Activated naive CD8-positive, alpha-beta T cell (primary cell): ENCODE data around the gene PLCG2.
"Not testable (repeated sequence)": the region's sequence is repeated elsewhere in the genome, so short reads cannot be mapped to it uniquely, and the experiment has no call there.

ENCODE experiments used
- H3K27ac Mint-ChIP-seq: one replicate; pipeline ENCODE4 v1.8.0; 2021; ENCODE audit warnings: mixed read lengths
- H3K27me3 Mint-ChIP-seq: one replicate; pipeline ENCODE4 v1.8.0; 2021; ENCODE audit warnings: mixed read lengths
- H3K36me3 Mint-ChIP-seq: one replicate; pipeline ENCODE4 v1.8.0; 2021; ENCODE audit warnings: mixed read lengths
- H3K4me1 Mint-ChIP-seq: one replicate; pipeline ENCODE4 v1.8.0; 2021; ENCODE audit warnings: low read depth, mixed read lengths
- H3K4me3 Mint-ChIP-seq: one replicate; pipeline ENCODE4 v1.8.0; 2021; ENCODE audit warnings: mild to moderate bottlenecking, mixed read lengths
- H3K9me3 Mint-ChIP-seq: one replicate; pipeline ENCODE4 v1.8.0; 2021; ENCODE audit warnings: low read depth, mixed read lengths

PLCG2 gene

GRCh38 chr16:81795193-81795592, 16.1 kb downstream of the PLCG2 start:
- Mint-ChIP-seq H3K36me3 (no peaks in the 10 kb centered on the region), H3K27me3 (no peaks in the 10 kb centered on the region), H3K4me1 (peaks cover 8% of the 10 kb centered on the region), H3K27ac (no peak overlapping the region), H3K9me3 (no peaks in the 10 kb centered on the region), H3K4me3 (no peak overlapping the region)

- no peaks in the 10 kb centered on the region for H3K36me3 Mint-ChIP-seq
- H3K27me3 Mint-ChIP-seq, result no peaks in the 10 kb centered on the region
- no peak overlapping the region for H3K27ac Mint-ChIP-seq
- H3K4me3 Mint-ChIP-seq, result no peak overlapping the region
- H3K9me3 Mint-ChIP-seq, result no peaks in the 10 kb centered on the region
- peaks cover 8% of the 10 kb centered on the region for H3K4me1 Mint-ChIP-seq
Measured at GRCh38 chr16:81796035-81796434, 16.9 kb downstream of the PLCG2 start.

- peaks cover 8% of the 10 kb centered on the region for H3K4me1 Mint-ChIP-seq
- no peaks in the 10 kb centered on the region for H3K27me3 Mint-ChIP-seq
- no peaks in the 10 kb centered on the region for H3K36me3 Mint-ChIP-seq
- H3K9me3 Mint-ChIP-seq, result no peaks in the 10 kb centered on the region
- H3K4me3 Mint-ChIP-seq, result no peak overlapping the region
- H3K27ac Mint-ChIP-seq, result no peak overlapping the region
Measured at GRCh38 chr16:81796583-81797346, 17.7 kb downstream of the PLCG2 start.

GRCh38 chr16:81797443-81797842, 18.4 kb downstream of the PLCG2 start:
- no peaks in the 10 kb centered on the region for H3K9me3 Mint-ChIP-seq
- H3K36me3 Mint-ChIP-seq, result no peaks in the 10 kb centered on the region
- no peaks in the 10 kb centered on the region for H3K27me3 Mint-ChIP-seq
- H3K27ac Mint-ChIP-seq, result no peak overlapping the region
- peaks cover 8% of the 10 kb centered on the region for H3K4me1 Mint-ChIP-seq
- no peak overlapping the region for H3K4me3 Mint-ChIP-seq

GRCh38 chr16:81798311-81799137, 19.4 kb downstream of the PLCG2 start:
- Mint-ChIP-seq H3K4me3 (no peak overlapping the region), H3K9me3 (no peaks in the 10 kb centered on the region), H3K27me3 (no peaks in the 10 kb centered on the region), H3K4me1 (peaks cover 8% of the 10 kb centered on the region), H3K36me3 (no peaks in the 10 kb centered on the region), H3K27ac (peak overlapping the region; percentile 50)

- Mint-ChIP-seq H3K9me3 (no peaks in the 10 kb centered on the region), H3K27me3 (no peaks in the 10 kb centered on the region), H3K4me1 (peaks cover 8% of the 10 kb centered on the region), H3K4me3 (no peak overlapping the region), H3K36me3 (no peaks in the 10 kb centered on the region), H3K27ac (no peak overlapping the region)
Measured at GRCh38 chr16:81799138-81799504, 20.0 kb downstream of the PLCG2 start.

- not testable (repeated sequence) for H3K27me3 Mint-ChIP-seq, H3K9me3 Mint-ChIP-seq, H3K27ac Mint-ChIP-seq, H3K4me1 Mint-ChIP-seq, H3K4me3 Mint-ChIP-seq, H3K36me3 Mint-ChIP-seq
Measured at GRCh38 chr16:81801724-81802123, 22.6 kb downstream of the PLCG2 start.

- Mint-ChIP-seq H3K36me3 (no peaks in the 10 kb centered on the region), H3K27me3 (no peaks in the 10 kb centered on the region), H3K9me3 (no peaks in the 10 kb centered on the region), H3K4me3 (no peak overlapping the region), H3K4me1 (peaks cover 6% of the 10 kb centered on the region), H3K27ac (no peak overlapping the region)
Measured at GRCh38 chr16:81803332-81803731, 24.2 kb downstream of the PLCG2 start.

- Mint-ChIP-seq H3K4me1 (no peaks in the 10 kb centered on the region), H3K36me3 (no peaks in the 10 kb centered on the region), H3K27me3 (no peaks in the 10 kb centered on the region), H3K27ac (no peak overlapping the region), H3K4me3 (no peak overlapping the region), H3K9me3 (no peaks in the 10 kb centered on the region)
Measured at GRCh38 chr16:81804134-81804610, 25.1 kb downstream of the PLCG2 start.

- Mint-ChIP-seq H3K4me3 (no peak overlapping the region), H3K4me1 (no peaks in the 10 kb centered on the region), H3K36me3 (no peaks in the 10 kb centered on the region), H3K9me3 (no peaks in the 10 kb centered on the region), H3K27me3 (no peaks in the 10 kb centered on the region), H3K27ac (no peak overlapping the region)
Measured at GRCh38 chr16:81806696-81807095, 27.6 kb downstream of the PLCG2 start.

GRCh38 chr16:81807767-81808358, 28.8 kb downstream of the PLCG2 start:
- Mint-ChIP-seq H3K4me3 (no peak overlapping the region), H3K4me1 (no peaks in the 10 kb centered on the region), H3K27me3 (no peaks in the 10 kb centered on the region), H3K9me3 (no peaks in the 10 kb centered on the region), H3K27ac (no peak overlapping the region), H3K36me3 (no peaks in the 10 kb centered on the region)

- Mint-ChIP-seq H3K27ac (no peak overlapping the region), H3K4me3 (no peak overlapping the region), H3K36me3 (no peaks in the 10 kb centered on the region), H3K9me3 (no peaks in the 10 kb centered on the region), H3K27me3 (no peaks in the 10 kb centered on the region), H3K4me1 (no peaks in the 10 kb centered on the region)
Measured at GRCh38 chr16:81808933-81809480, 29.9 kb downstream of the PLCG2 start.

- Mint-ChIP-seq H3K36me3 (no peaks in the 10 kb centered on the region), H3K27ac (no peak overlapping the region), H3K4me3 (no peak overlapping the region), H3K4me1 (no peaks in the 10 kb centered on the region), H3K9me3 (no peaks in the 10 kb centered on the region), H3K27me3 (no peaks in the 10 kb centered on the region)
Measured at GRCh38 chr16:81809567-81809966, 30.5 kb downstream of the PLCG2 start.

- no peak overlapping the region for H3K4me3 Mint-ChIP-seq
- H3K4me1 Mint-ChIP-seq, result no peaks in the 10 kb centered on the region
- H3K9me3 Mint-ChIP-seq, result no peaks in the 10 kb centered on the region
- H3K36me3 Mint-ChIP-seq, result no peaks in the 10 kb centered on the region
- H3K27ac Mint-ChIP-seq, result no peak overlapping the region
- H3K27me3 Mint-ChIP-seq, result peaks cover 1% of the 10 kb centered on the region
Measured at GRCh38 chr16:81810361-81810760, 31.3 kb downstream of the PLCG2 start.
